Immature natural killer cell (primary cell): ENCODE results near the gene ENTPD8. TPM values are rescaled to one million over a fixed set of nuclear protein-coding genes. Genes with fewer than 3 reads are reported as not detected.

Experiments
- DNase-seq, 3 donors: peaks; one replicate each; pipeline ENCODE4 v3.0.0; 2022; ENCODE audit warnings: mixed read lengths in 1 of 3
- H3K27ac Mint-ChIP-seq, 6 donors: one replicate each; pipeline ENCODE4 v1.8.0; 2020; ENCODE audit warnings: mixed read lengths in 6 of 6, mild to moderate bottlenecking in 5 of 6, inconsistent platforms in 4 of 6, moderate library complexity in 3 of 6
- H3K27me3 Mint-ChIP-seq, 3 donors: one replicate each; pipeline ENCODE4 v1.8.0; 2020 to 2021; ENCODE audit warnings: low read depth in 3 of 3, mild to moderate bottlenecking in 3 of 3, mixed read lengths in 3 of 3, moderate library complexity in 3 of 3, inconsistent platforms in 1 of 3
- H3K36me3 Mint-ChIP-seq, 3 donors: one replicate each; pipeline ENCODE4 v1.8.0; 2020; ENCODE audit warnings: mixed read lengths in 3 of 3, inconsistent platforms in 2 of 3, mild to moderate bottlenecking in 2 of 3
- H3K4me1 Mint-ChIP-seq, 2 donors: one replicate each; pipeline ENCODE4 v1.8.0; 2020; ENCODE audit warnings: inconsistent platforms in 2 of 2, mild to moderate bottlenecking in 2 of 2, mixed read lengths in 2 of 2, moderate library complexity in 1 of 2
- H3K4me3 Mint-ChIP-seq, 5 donors: one replicate each; pipeline ENCODE4 v1.8.0; 2020; ENCODE audit warnings: mild to moderate bottlenecking in 5 of 5, mixed read lengths in 5 of 5, inconsistent platforms in 3 of 5, moderate library complexity in 3 of 5
- H3K9me3 Mint-ChIP-seq, 6 donors: one replicate each; pipeline ENCODE4 v1.8.0; 2020; ENCODE audit warnings: mild to moderate bottlenecking in 6 of 6, mixed read lengths in 6 of 6, inconsistent platforms in 4 of 6, moderate library complexity in 3 of 6
- polyA plus RNA-seq, 3 donors: library from polyadenylated mRNA; unstranded; fragments of 300-500 nt; fragmentation: Illumina TruSeq; gene quantifications; one replicate each; pipeline ENCODE4 v1.2.3, GENCODE V29; 2021

The ENTPD8 gene
- polyA plus RNA-seq, 3 donors from 2014 or later, result not detected

- DNase-seq, result no peak
- H3K4me3 Mint-ChIP-seq, result no peak overlapping the region
- H3K27me3 Mint-ChIP-seq, result peaks cover 0 to under 1% (median 0%) of the 10 kb centered on the region in 3 donors
- no peaks in the 10 kb centered on the region for H3K36me3 Mint-ChIP-seq
- H3K9me3 Mint-ChIP-seq, result no peaks in the 10 kb centered on the region
- H3K27ac Mint-ChIP-seq, result no peak overlapping the region
- peaks cover 0 to 4% of the 10 kb centered on the region in 2 donors for H3K4me1 Mint-ChIP-seq
Observed at GRCh38 chr9:137433349-137433915, 7.7 kb downstream of the ENTPD8 start.

GRCh38 chr9:137432687-137433348 is 8.3 kb downstream of the ENTPD8 start:
- Mint-ChIP-seq H3K4me3 (no peak overlapping the region), H3K9me3 (no peaks in the 10 kb centered on the region), H3K27ac (no peak overlapping the region), H3K36me3 (no peaks in the 10 kb centered on the region), H3K4me1 (peaks cover 0 to 4% of the 10 kb centered on the region in 2 donors), H3K27me3 (peaks cover 0 to 1% (median 0%) of the 10 kb centered on the region in 3 donors)
- no peak for DNase-seq

- Mint-ChIP-seq H3K9me3 (no peaks in the 10 kb centered on the region), H3K27me3 (peaks cover 0 to 2% (median 1%) of the 10 kb centered on the region in 3 donors)
Observed at GRCh38 chr9:137431416-137431931, 9.7 kb downstream of the ENTPD8 start.

GRCh38 chr9:137430723-137431415 is 10.3 kb downstream of the ENTPD8 start:
- peaks cover 0 to 2% (median 1%) of the 10 kb centered on the region in 3 donors for H3K27me3 Mint-ChIP-seq
- H3K9me3 Mint-ChIP-seq, result no peaks in the 10 kb centered on the region
- no peak overlapping the region for H3K4me3 Mint-ChIP-seq
- DNase-seq, result no peak
- H3K36me3 Mint-ChIP-seq, result no peaks in the 10 kb centered on the region
- H3K27ac Mint-ChIP-seq, result no peak overlapping the region
- H3K4me1 Mint-ChIP-seq, result peaks cover 0 to 4% of the 10 kb centered on the region in 2 donors

More at GRCh38 chr9:137431416-137431931, 9.7 kb downstream of the ENTPD8 start:
- DNase-seq, result no peak
- no peak overlapping the region for H3K4me3 Mint-ChIP-seq
- peaks cover 0 to 4% of the 10 kb centered on the region in 2 donors for H3K4me1 Mint-ChIP-seq
- H3K27ac Mint-ChIP-seq, result no peak overlapping the region
- H3K36me3 Mint-ChIP-seq, result no peaks in the 10 kb centered on the region

GRCh38 chr9:137429974-137430722 is 11.0 kb downstream of the ENTPD8 start:
- no peak for DNase-seq
- H3K4me3 Mint-ChIP-seq, result no peak overlapping the region
- H3K9me3 Mint-ChIP-seq, result no peaks in the 10 kb centered on the region
- H3K27me3 Mint-ChIP-seq, result peaks cover 0 to 2% (median 1%) of the 10 kb centered on the region in 3 donors
- H3K36me3 Mint-ChIP-seq, result no peaks in the 10 kb centered on the region
- peaks cover 0 to 4% of the 10 kb centered on the region in 2 donors for H3K4me1 Mint-ChIP-seq
- H3K27ac Mint-ChIP-seq, result no peak overlapping the region

- no peaks in the 10 kb centered on the region for H3K9me3 Mint-ChIP-seq
- H3K36me3 Mint-ChIP-seq, result no peaks in the 10 kb centered on the region
- H3K4me1 Mint-ChIP-seq, result peaks cover 1 to 2% of the 10 kb centered on the region in 2 donors
- H3K27ac Mint-ChIP-seq, result no peak overlapping the region
- peaks cover 0 to 4% (median 2%) of the 10 kb centered on the region in 3 donors for H3K27me3 Mint-ChIP-seq
- no peak for DNase-seq
- no peak overlapping the region for H3K4me3 Mint-ChIP-seq
Observed at GRCh38 chr9:137429546-137429890, 11.6 kb downstream of the ENTPD8 start.

- Mint-ChIP-seq H3K4me1 (peaks cover 3 to 6% of the 10 kb centered on the region in 2 donors), H3K27me3 (peaks cover 0 to 4% (median 3%) of the 10 kb centered on the region in 3 donors), H3K9me3 (no peaks in the 10 kb centered on the region), H3K36me3 (no peaks in the 10 kb centered on the region), H3K27ac (no peak overlapping the region), H3K4me3 (no peak overlapping the region)
- DNase-seq, result no peak
Observed at GRCh38 chr9:137428841-137429545, 12.2 kb downstream of the ENTPD8 start.

- Mint-ChIP-seq H3K4me1 (peaks cover 3 to 6% of the 10 kb centered on the region in 2 donors), H3K36me3 (no peaks in the 10 kb centered on the region), H3K27me3 (peaks cover 0 to 4% (median 3%) of the 10 kb centered on the region in 3 donors), H3K4me3 (no peak overlapping the region), H3K27ac (no peak overlapping the region), H3K9me3 (no peaks in the 10 kb centered on the region)
- DNase-seq, result no peak
Observed at GRCh38 chr9:137428311-137428630, 12.9 kb downstream of the ENTPD8 start.

- Mint-ChIP-seq H3K9me3 (no peaks in the 10 kb centered on the region), H3K36me3 (no peaks in the 10 kb centered on the region), H3K27ac (no peak overlapping the region), H3K4me1 (peaks cover 3 to 6% of the 10 kb centered on the region in 2 donors), H3K27me3 (peaks cover 0 to 4% (median 3%) of the 10 kb centered on the region in 3 donors), H3K4me3 (no peak overlapping the region)
- DNase-seq, result no peak
Observed at GRCh38 chr9:137427454-137428310, 13.5 kb downstream of the ENTPD8 start.

- no peak overlapping the region for H3K27ac Mint-ChIP-seq
- H3K36me3 Mint-ChIP-seq, result no peaks in the 10 kb centered on the region
- no peak for DNase-seq
- peaks cover 11 to 14% of the 10 kb centered on the region in 2 donors for H3K4me1 Mint-ChIP-seq
- no peaks in the 10 kb centered on the region for H3K9me3 Mint-ChIP-seq
- peaks cover 2 to 4% (median 3%) of the 10 kb centered on the region in 3 donors for H3K27me3 Mint-ChIP-seq
- H3K4me3 Mint-ChIP-seq, result no peak overlapping the region
Observed at GRCh38 chr9:137426018-137426681, 15.0 kb downstream of the ENTPD8 start.

GRCh38 chr9:137423514-137424291 is 17.5 kb downstream of the ENTPD8 start:
- Mint-ChIP-seq H3K4me1 (peaks cover 11 to 14% of the 10 kb centered on the region in 2 donors), H3K36me3 (no peaks in the 10 kb centered on the region), H3K9me3 (no peaks in the 10 kb centered on the region), H3K27me3 (peaks cover 2 to 4% (median 3%) of the 10 kb centered on the region in 3 donors), H3K4me3 (peak overlapping the region in 3 of 5 donors; percentile 71 to 76 (median 76)), H3K27ac (no peak overlapping the region)
- DNase-seq, result no peak
